B cell (primary cell): ENCODE measurements around the gene LMO3.

Experiments used
- CTCF ChIP-seq: fragments of 200-600 bp; IDR thresholded peaks from one replicate; pipeline ENCODE4 v1.8.0; 2022; ENCODE audit warnings: antibody characterized with exemption, mild to moderate bottlenecking
- EZH2 ChIP-seq: IDR thresholded peaks from 2 replicates; pipeline ENCODE4 v1.6.1; 2012; ENCODE audit warnings: borderline replicate concordance, low read depth, mild to moderate bottlenecking, moderate library complexity, low read length; ENCODE audit not compliant: insufficient read depth, poor library complexity, severe bottlenecking

GRCh38 chr12:16634786-16635185 lies 28.8 kb upstream of the LMO3 start:
- TF ChIP-seq CTCF (no peak), EZH2 (no peak)
